GM12892 (cell line): ENCODE results near the gene ROMO1.

Source experiments
- DNase-seq: peaks from one replicate; pipeline ENCODE4 v3.0.0; 2011; ENCODE audit not compliant: insufficient read length
- FAIRE-seq: peaks from 2 replicates; lab custom pipeline; 2011; peaks lifted over from hg19 to GRCh38; lab: Jason Lieb, UNC
- POLR2A ChIP-seq: IDR thresholded peaks from 2 replicates; pipeline ENCODE4 v1.6.1; 2011; ENCODE audit warnings: low read depth, low read length, control low read depth
- POLR2AphosphoS5 ChIP-seq: IDR thresholded peaks from 2 replicates; pipeline ENCODE4 v1.6.1; 2011; ENCODE audit warnings: low read depth, low read length, control low read depth
- TAF1 ChIP-seq: IDR thresholded peaks from 2 replicates; pipeline ENCODE4 v1.6.1; 2011; ENCODE audit warnings: low read depth, mild to moderate bottlenecking, control low read depth, low read length, borderline replicate concordance

Gene ROMO1

DNA sequence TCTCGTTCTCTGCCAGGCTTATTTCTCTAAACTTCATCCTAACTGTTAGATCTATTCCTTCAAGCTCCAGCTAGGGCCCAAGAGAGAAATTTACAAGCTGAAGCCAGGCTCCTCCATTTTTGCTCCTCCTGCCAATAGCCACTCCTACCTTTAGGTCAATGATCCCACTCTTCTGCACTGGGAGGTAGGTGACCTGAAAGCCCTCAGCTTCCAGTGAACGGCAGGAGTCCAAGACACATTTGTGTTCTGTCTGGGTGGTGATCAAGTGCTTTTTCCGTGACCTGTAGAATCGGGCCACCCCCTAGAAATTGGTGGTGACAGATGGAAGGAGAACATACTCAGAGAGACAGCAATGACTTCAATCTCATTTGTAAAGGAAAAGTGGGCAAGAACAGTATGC, 8.9 kb upstream of the ROMO1 start:
- FAIRE-seq (no peak), DNase-seq (no peak)

GRCh38 chr20:35695245-35695749, 3.9 kb upstream of the ROMO1 start:
- TF ChIP-seq TAF1, result no peak
- TF ChIP-seq POLR2A, result no peak
- TF ChIP-seq POLR2AphosphoS5, result no peak
- FAIRE-seq, result no peak
- DNase-seq, result no peak

More for the DNA sequence above, 8.9 kb upstream of the ROMO1 start:
- no peak for TF ChIP-seq POLR2AphosphoS5
- TF ChIP-seq POLR2A, result no peak
- TF ChIP-seq TAF1, result no peak

GRCh38 chr20:35695978-35696377, 3.2 kb upstream of the ROMO1 start:
- TF ChIP-seq POLR2AphosphoS5, result no peak
- TF ChIP-seq POLR2A, result no peak
- FAIRE-seq (no peak), DNase-seq (no peak)

- DNase-seq (no peak), FAIRE-seq (no peak)
- TF ChIP-seq POLR2A, result no peak
- no peak for TF ChIP-seq TAF1
- no peak for TF ChIP-seq POLR2AphosphoS5
These were observed 1.4 kb upstream of the ROMO1 start for GRCh38 chr20:35697696-35698297.

DNA sequence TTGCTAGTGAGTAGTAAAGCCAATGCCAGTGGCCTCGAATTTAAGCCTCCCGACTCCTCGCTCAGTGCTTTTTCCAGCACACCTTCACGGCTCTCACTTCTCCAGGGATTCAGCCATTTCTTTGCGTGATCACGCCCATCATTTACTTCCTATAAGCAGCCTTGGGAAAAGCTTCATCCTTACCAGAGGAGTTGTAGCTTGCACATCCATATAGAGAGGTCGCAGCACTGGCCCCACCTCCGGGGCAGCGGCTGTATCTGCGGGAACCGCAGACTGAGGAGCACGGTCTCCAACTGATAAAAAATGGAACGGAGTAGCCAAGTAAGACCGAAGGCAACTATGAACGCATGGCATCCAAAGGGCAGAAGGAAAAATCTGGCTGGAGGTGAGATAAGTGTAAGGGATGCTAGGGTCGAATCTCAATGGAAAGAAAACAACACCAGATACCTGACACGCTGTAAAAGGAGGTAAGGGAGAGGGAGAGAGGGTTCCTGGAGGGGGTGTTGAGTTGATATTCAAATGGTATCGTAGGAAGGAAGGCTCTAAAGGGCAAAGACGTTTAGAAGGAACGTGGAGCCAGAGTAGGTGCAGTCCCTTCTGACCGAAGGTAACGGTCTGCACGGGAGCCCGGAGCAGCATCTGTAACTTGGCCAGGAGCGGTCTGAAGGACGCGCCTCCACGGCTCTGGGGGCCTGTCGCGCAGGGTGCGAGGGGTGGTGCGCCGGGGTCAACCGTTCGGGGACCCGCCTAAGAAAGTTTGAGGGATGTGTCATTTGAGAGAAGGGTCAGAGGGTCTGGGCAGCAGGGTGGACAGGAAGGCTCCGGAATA, 693 bp upstream of the ROMO1 start:
- DNase-seq (no peak), FAIRE-seq (peak; percentile 44)
- no peak for TF ChIP-seq POLR2A
- TF ChIP-seq POLR2AphosphoS5, result no peak

DNA sequence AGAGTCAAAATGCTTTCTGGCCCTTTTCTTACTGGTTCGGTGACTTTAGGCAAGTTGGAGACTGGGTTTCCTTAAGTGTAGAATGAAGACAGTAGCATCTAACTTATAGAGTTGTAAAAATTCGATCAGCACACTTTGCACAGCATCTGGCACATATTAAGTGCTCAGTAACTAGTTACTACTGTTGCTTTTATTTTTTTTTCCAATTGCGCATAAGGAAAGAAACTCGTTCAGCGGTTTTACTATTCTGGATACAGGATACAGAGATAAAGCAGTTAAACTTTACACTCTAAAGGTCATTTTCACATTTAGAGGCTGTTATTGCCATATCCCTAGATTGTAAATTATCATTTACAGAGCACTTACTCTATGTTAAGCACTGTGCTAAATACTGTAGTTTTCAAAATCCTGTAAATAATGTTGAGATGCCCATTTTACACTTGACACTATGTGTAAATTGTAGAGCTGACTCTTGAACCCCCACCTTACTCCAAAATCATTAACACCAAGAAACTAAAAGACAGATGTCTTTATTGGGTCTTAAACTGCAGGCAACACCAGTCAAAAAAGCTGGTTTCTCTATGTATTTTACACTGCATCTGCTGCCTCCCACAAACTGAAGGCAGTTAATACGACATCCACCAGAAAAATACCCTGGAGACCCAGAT, 886 bp downstream of the ROMO1 start:
- FAIRE-seq (no peak), DNase-seq (no peak)
- TF ChIP-seq TAF1, result no peak
- no peak for TF ChIP-seq POLR2A
- no peak for TF ChIP-seq POLR2AphosphoS5

- TF ChIP-seq POLR2AphosphoS5 (no peak), POLR2A (no peak), TAF1 (no peak)
- FAIRE-seq (no peak), DNase-seq (no peak)
These were observed 1.5 kb downstream of the ROMO1 start for GRCh38 chr20:35700625-35701148.

GRCh38 chr20:35702051-35702823, 3.0 kb downstream of the ROMO1 start:
- DNase-seq, result no peak
- TF ChIP-seq TAF1 (no peak), POLR2AphosphoS5 (peak; percentile 67; the same call in 1 of the 2 replicates), POLR2A (peak; percentile 55)
- FAIRE-seq, result no peak

DNA sequence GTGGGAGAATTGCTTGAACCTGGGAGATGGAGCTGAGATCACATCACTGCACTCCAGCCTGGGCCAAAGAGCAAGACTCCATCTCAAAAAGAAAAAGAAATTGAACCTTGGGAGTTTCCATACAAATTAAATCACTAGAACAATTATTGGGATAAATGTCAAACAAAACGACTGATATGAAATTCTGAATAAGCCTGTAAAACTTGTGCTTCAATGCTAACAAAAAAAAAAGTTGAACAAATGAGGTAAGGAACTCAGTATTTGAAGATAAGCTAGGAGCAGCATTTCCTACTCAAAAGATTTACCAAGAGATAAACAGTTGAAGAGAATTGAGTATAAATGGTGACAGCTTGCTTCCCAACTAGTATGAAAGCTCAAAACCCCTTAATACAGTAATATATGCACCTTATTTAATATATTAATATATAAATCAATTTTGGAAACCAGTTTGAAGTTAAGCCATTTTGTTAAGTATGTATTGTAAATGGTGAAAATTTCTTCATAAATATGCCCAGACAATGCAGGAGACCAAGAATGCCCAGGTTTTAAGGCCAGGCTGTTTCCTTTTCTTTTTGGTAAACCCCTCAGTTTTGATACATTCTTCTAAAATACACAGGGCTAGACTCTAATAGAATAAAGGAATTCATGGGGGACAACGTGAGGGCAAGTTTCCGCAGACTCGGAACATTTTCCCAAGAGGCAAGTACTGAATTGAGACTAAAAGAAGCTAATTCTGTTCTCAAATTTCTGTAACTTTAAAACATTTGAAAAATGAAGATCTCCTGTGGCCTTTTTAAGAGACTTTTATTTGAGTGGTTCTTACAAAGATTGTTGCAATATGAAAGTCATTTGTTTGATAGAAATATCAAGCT, 3.9 kb downstream of the ROMO1 start:
- DNase-seq (no peak), FAIRE-seq (no peak)
- TF ChIP-seq TAF1, result no peak
- TF ChIP-seq POLR2A, result peak; percentile 44
- TF ChIP-seq POLR2AphosphoS5, result no peak; the same call in none of the 2 replicates

DNA sequence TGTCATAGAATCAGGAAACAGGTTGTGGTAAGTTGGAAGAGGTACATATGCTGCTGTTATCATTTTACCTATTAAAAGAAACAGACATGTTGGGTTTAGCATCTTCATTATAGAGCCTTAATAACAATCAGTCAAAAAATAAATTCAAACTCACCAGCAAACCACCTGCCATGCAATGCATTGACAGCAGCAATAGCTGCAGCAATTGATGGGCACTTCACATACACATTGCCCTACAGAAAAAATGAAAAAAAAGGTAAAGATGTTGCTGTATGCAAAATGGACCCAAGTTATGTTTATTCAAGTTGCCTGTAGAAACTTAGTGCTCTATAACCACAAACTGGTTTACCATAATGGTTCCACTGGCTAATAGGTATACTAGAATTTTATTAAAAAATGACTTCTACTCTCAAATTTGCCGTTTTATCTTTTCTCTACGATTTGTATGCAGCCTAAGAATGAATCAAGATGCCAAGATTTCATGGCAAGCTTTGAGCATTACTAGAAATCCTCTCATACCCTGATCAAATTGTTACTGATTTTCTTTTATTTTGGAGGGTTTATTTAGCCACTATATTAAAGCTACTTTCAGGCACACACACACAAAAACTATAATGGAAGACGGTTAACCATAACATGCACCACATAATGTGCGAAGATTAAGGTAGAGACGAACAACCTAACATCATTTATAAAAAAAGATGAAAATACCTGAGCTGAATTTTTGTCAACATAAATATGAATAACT, 5.5 kb downstream of the ROMO1 start:
- TF ChIP-seq POLR2AphosphoS5, result peak; percentile 34; the same call in 1 of the 2 replicates
- no peak for TF ChIP-seq TAF1
- FAIRE-seq (no peak), DNase-seq (no peak)
